NCI-H128 (cell line): ENCODE data around the gene KIR2DL3.
"Not testable (repeated sequence)": the region's sequence is repeated elsewhere in the genome, so short reads cannot be mapped to it uniquely, and the experiment has no call there.

Source experiments
- DNase-seq: peaks from one replicate; lab custom pipeline; 2025; ENCODE audit not compliant: unreplicated experiment; lab: John Stamatoyannopoulos, UW

KIR2DL3 gene

GRCh38 chr19:54741950-54742349 is 3.6 kb downstream of the KIR2DL3 start:
- DNase-seq: not testable (repeated sequence)

DNA sequence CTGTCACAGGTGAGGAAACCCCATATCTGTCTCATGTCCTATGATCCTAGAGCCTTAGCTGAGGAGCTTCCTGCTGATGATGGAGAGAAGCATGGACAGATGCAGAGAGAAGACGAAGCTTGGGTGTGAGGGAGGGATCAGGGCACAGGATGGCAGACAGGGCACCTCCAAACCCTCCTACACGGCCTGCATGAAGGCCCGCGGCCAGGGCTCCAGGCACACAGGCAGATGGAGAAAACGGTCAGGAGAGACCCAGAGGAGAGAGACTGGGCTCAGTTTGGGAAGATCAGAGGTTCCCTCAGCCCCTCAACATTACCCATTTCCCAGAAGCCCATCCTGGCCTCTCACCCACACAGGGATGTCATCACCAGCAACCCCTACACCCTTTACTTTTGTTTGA is 5.8 kb downstream of the KIR2DL3 start:
- not testable (repeated sequence) for DNase-seq

GRCh38 chr19:54747614-54748322 is 9.5 kb downstream of the KIR2DL3 start:
- DNase-seq: not testable (repeated sequence)

GRCh38 chr19:54750276-54750675 is 12.0 kb downstream of the KIR2DL3 start:
- not testable (repeated sequence) for DNase-seq

- not testable (repeated sequence) for DNase-seq
These were observed 18.1 kb downstream of the KIR2DL3 start for GRCh38 chr19:54756204-54757110.

DNA sequence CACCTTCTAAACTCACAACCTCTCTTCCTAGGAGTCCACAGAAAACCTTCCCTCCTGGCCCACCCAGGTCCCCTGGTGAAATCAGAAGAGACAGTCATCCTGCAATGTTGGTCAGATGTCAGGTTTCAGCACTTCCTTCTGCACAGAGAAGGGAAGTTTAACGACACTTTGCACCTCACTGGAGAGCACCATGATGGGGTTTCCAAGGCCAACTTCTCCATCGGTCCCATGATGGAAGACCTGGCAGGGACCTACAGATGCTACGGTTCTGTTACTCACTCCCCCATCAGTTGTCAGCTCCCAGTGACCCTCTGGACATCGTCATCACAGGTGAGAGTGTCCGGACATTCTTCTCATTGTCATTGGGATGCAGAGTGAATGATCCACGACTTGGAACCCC is 20.3 kb downstream of the KIR2DL3 start:
- not testable (repeated sequence) for DNase-seq

DNA sequence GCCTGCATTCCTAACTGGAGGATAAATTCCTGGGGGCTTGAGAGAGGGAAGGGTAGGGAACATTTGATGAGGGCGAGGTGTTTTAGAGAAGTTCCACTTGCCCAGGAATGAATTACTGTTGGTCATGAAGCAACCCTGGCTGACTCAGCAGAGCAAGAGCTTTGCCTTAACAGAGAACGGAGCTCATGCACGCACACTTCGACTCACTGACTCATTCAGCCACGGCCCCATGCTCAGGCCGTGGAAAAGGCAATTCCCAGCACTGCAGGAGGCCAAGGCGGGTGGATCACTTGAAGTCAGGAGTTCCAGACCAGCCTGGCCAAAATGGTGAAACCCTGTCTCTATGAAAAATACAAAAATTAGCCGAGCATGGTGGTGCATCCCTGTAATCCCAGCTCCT is 25.9 kb downstream of the KIR2DL3 start:
- DNase-seq: not testable (repeated sequence)

- DNase-seq: not testable (repeated sequence)
These were observed 28.2 kb downstream of the KIR2DL3 start for GRCh38 chr19:54766464-54766863.

DNA sequence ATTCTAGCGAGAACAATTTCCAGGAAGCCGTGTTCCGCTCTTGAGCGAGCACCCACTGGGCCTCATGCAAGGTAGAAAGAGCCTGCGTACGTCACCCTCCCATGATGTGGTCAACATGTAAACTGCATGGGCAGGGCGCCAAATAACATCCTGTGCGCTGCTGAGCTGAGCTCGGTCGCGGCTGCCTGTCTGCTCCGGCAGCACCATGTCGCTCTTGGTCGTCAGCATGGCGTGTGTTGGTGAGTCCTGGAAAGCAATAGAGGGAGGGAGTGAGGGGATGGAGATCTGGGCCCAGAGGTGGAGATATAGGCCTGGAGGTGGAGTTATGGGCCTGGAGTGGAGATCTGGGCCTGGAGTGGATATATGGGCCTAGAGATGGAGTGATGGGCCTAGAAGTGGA is 31.3 kb downstream of the KIR2DL3 start, which contains the start of gene KIR2DL1:
KIR2DL1 (plus strand) TSS at position 148 of the 400 bp plus-strand sequence; CDS start at position 206, 58 bp downstream.
- DNase-seq: not testable (repeated sequence)

GRCh38 chr19:54770511-54770910 is 32.2 kb downstream of the KIR2DL3 start:
- DNase-seq: not testable (repeated sequence)

DNA sequence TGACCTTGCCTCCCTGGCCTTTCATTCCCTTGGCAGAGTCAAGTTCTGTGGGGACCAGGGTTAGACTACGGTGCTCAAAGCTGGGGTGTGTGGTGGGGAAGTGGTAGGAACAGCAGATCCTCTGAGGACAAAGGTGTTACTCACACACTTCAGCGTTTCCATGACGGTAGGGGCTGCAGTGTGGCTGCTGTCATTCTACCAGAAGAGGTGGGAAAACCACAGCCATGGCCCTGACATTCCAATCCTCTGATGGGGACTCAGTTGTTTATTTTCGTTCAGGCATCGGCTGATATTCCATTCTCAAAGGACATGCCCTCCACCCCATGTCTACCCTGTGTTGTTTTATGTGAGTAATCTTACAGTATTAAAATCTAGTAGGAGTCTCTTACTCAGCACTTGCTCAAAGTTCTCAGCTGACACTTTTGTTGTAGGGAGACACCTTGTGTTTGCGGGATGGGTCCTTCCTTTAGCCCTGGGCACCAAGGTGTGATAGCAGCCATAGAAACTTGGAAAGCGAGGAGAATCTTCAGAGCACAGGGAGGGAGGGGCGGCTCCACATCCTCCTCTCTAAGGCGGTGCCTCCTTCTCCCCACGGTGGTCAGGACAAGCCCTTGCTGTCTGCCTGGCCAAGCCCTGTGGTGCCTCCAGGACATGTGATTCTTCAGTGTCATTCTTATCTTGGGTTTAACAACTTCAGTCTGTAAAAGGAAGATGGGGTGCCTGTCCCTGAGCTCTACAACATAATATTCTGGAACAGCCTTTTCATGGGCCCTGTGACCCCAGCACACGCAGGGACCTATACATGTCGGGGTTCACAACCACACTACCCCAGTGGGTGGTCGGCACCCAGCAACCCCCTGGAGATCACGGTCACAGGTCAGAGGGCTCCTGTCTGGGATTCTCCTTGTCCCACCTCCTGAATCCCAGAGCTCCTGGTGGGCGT is 33.0 kb downstream of the KIR2DL3 start:
- DNase-seq: not testable (repeated sequence)

GRCh38 chr19:54772666-54773065 is 34.4 kb downstream of the KIR2DL3 start:
- not testable (repeated sequence) for DNase-seq

GRCh38 chr19:54775095-54775815 is 36.9 kb downstream of the KIR2DL3 start:
- DNase-seq: not testable (repeated sequence)

DNA sequence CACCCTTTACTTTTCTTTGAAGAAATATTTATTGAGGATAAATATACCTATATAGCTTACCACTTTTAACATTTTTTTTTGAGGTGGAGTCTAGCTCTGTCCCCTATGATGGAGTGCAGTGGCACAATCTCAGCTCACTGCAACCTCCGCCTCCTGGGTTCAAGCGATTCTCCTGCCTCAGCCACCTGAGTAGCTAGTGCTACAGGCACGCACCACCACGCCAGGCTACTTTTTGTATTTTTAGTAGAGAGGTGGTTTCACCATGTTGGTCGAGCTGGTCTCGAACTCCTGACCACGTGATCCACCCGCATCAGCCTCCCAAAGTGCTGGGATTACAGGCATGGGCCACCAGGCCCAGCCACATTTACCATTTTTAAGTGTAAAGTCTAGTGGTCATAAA is 37.5 kb downstream of the KIR2DL3 start:
- not testable (repeated sequence) for DNase-seq

DNA sequence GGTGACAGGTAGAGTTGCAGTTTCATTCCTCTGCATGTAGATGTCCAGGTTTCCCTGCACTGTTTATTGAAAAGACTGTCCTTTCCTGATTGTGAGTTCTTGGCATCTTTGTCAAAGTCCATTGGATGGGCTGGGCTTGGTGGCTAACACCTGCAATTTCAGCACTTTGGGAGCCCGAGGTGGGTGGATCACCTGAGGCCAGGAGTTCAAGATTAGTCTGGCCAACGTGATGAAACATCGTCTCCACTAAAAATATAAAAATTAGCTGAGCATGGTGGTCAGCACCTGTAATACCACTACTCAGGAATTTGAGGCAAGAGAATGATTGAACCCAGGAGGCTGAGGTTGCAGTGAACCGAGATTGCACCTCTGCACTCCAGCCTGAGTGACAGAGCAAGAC is 39.5 kb downstream of the KIR2DL3 start:
- DNase-seq: not testable (repeated sequence)

GRCh38 chr19:54778896-54779295 is 40.6 kb downstream of the KIR2DL3 start:
- DNase-seq: not testable (repeated sequence)

- DNase-seq: not testable (repeated sequence)
These were observed 44.6 kb downstream of the KIR2DL3 start for GRCh38 chr19:54782916-54783315.

DNA sequence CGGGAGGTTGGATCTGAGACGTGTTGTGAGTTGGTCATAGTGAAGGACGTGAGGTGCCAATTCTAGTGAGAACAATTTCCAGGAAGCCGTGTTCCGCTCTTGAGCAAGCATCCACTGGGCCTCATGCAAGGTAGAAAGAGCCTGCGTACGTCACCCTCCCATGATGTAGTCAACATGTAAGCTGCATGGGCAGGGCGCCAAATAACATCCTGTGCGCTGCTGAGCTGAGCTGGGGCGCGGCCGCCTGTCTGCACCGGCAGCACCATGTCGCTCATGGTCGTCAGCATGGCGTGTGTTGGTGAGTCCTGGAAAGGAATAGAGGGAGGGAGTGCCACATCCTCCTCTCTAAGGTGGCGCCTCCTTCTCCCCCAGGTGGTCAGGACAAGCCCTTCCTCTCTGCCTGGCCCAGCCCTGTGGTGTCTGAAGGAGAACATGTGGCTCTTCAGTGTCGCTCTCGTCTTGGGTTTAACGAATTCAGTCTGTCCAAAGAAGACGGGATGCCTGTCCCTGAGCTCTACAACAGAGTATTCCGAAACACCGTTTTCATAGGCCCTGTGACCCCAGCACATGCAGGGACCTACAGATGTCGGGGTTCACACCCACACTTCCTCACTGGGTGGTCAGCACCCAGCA is 47.9 kb downstream of the KIR2DL3 start:
- not testable (repeated sequence) for DNase-seq

DNA sequence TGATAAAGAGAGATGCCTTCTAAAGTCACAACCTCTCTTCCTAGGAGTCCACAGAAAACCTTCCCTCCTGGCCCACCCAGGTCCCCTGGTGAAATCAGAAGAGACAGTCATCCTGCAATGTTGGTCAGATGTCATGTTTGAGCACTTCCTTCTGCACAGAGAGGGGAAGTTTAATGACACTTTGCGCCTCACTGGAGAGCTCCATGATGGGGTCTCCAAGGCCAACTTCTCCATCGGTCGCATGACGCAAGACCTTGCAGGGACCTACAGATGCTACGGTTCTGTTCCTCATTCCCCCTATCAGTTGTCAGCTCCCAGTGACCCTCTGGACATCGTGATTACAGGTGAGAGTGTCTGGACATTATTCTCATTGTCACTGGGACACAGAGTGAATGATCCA is 49.8 kb downstream of the KIR2DL3 start:
- DNase-seq: not testable (repeated sequence)
